Naive thymus-derived CD4-positive, alpha-beta T cell (primary cell): ENCODE results near the gene TNRC6C. TPM values are rescaled to one million over a fixed set of nuclear protein-coding genes. Genes with fewer than 3 reads are reported as not detected.
A peak's percentile ranks its signal among the peaks of the same experiment; 100 is the strongest.
"Not testable (repeated sequence)": the region's sequence is repeated elsewhere in the genome, so short reads cannot be mapped to it uniquely, and the experiment has no call there.

Source experiments
- ATAC-seq: fragments of 150-1000 bp; cut with Tn5 transposase; 2 replicates; pipeline ENCODE4 v1.10.0; 2021; ENCODE audit warnings: mild to moderate bottlenecking, moderate library complexity
- CTCF ChIA-PET: fragments of 350-600 bp; sonication (Branson Sonifier 250); formaldehyde crosslinking; loops from one replicate; lab custom pipeline; 2021; ENCODE audit warnings: antibody characterized with exemption; lab: Charles Lee
- POLR2A ChIA-PET: fragments of 350-600 bp; sonication (Branson Sonifier 250); formaldehyde crosslinking; loops from one replicate; lab custom pipeline; 2021; ENCODE audit warnings: antibody characterized with exemption, inconsistent platforms; lab: Charles Lee
- DNase-seq, 9 donors: peaks; one replicate each; pipeline versions ENCODE4 v3.0.0 to v3.0.0-alpha.2; 2020 to 2022; ENCODE audit warnings: mixed read lengths in 1 of 9
- H3K27ac ChIP-seq: one replicate; pipeline ENCODE4 v1.7.0; 2013; ENCODE audit warnings: mild to moderate bottlenecking, low read depth, low read length, moderate library complexity
- H3K27me3 ChIP-seq, 2 donors: one replicate each; pipeline ENCODE4 v1.7.0; 2013; ENCODE audit warnings: low read length in 2 of 2, mild to moderate bottlenecking in 2 of 2, moderate library complexity in 2 of 2; ENCODE audit not compliant: control insufficient read depth in 2 of 2, insufficient read depth in 2 of 2
- H3K36me3 ChIP-seq, 3 experiments: 1 replicate in 2 of 3; 2 replicates in 1 of 3; pipeline ENCODE4 v1.7.0; 2013; ENCODE audit warnings: low read length in 3 of 3, mild to moderate bottlenecking in 3 of 3, moderate library complexity in 1 of 3; ENCODE audit not compliant: insufficient read depth in 3 of 3, control insufficient read depth in 2 of 3
- H3K4me1 ChIP-seq, 2 donors: one replicate each; pipeline ENCODE4 v1.7.0; 2013; ENCODE audit warnings: low read length in 2 of 2, mild to moderate bottlenecking in 2 of 2, moderate library complexity in 1 of 2; ENCODE audit not compliant: control insufficient read depth in 2 of 2, insufficient read depth in 2 of 2
- H3K4me3 ChIP-seq: 2 replicates; pipeline ENCODE4 v1.7.0; 2013; ENCODE audit warnings: mild to moderate bottlenecking, low read length
- H3K9me3 ChIP-seq, 3 experiments: 1 replicate in 2 of 3; 2 replicates in 1 of 3; pipeline ENCODE4 v1.7.0; 2013; ENCODE audit warnings: low read length in 3 of 3; ENCODE audit not compliant: control insufficient read depth in 2 of 3
- H3K27ac Mint-ChIP-seq, 9 donors: one replicate each; pipeline ENCODE4 v1.8.0; 2020 to 2022; ENCODE audit warnings: mixed read lengths in 9 of 9, mild to moderate bottlenecking in 8 of 9, moderate library complexity in 5 of 9, inconsistent platforms in 2 of 9
- H3K27me3 Mint-ChIP-seq, 5 donors: one replicate each; pipeline ENCODE4 v1.8.0; 2021 to 2022; ENCODE audit warnings: mixed read lengths in 5 of 5, mild to moderate bottlenecking in 1 of 5
- H3K36me3 Mint-ChIP-seq, 5 donors: one replicate each; pipeline ENCODE4 v1.8.0; 2020 to 2022; ENCODE audit warnings: mixed read lengths in 5 of 5, mild to moderate bottlenecking in 3 of 5, inconsistent platforms in 1 of 5
- H3K4me1 Mint-ChIP-seq, 7 donors: one replicate each; pipeline ENCODE4 v1.8.0; 2020 to 2022; ENCODE audit warnings: mixed read lengths in 7 of 7, mild to moderate bottlenecking in 3 of 7, inconsistent platforms in 1 of 7
- H3K4me3 Mint-ChIP-seq, 10 donors: one replicate each; pipeline ENCODE4 v1.8.0; 2020 to 2022; ENCODE audit warnings: mild to moderate bottlenecking in 10 of 10, mixed read lengths in 10 of 10, moderate library complexity in 6 of 10, inconsistent platforms in 2 of 10
- H3K9me3 Mint-ChIP-seq, 11 donors: one replicate each; pipeline ENCODE4 v1.8.0; 2020 to 2022; ENCODE audit warnings: mixed read lengths in 11 of 11, mild to moderate bottlenecking in 4 of 11, inconsistent platforms in 1 of 11, moderate library complexity in 1 of 11
- intact Hi-C, 2 donors: fragments of 100-400 bp; cut with micrococcal nuclease; formaldehyde crosslinking; loops; one replicate each; pipeline ENCODE4 v1.15.1; 2023
- polyA plus RNA-seq, 2 donors: library from polyadenylated mRNA; unstranded; fragments of 300-500 nt; fragmentation: Illumina TruSeq; gene quantifications; one replicate each; pipeline ENCODE4 v1.2.3, GENCODE V29; 2021
- total RNA-seq, 6 experiments: library from RNA in 5 of 6; stranded (reverse) in 5 of 6; gene quantifications; 1 replicate in 5 of 6; 2 replicates in 1 of 6; pipeline ENCODE4 v1.2.3 and lab custom pipeline; 2021 to 2026

The TNRC6C gene
- total and polyA plus RNA-seq, 7 experiments from 2014 or later, result 7.4 to 133 (median 73.4) TPM

DNA sequence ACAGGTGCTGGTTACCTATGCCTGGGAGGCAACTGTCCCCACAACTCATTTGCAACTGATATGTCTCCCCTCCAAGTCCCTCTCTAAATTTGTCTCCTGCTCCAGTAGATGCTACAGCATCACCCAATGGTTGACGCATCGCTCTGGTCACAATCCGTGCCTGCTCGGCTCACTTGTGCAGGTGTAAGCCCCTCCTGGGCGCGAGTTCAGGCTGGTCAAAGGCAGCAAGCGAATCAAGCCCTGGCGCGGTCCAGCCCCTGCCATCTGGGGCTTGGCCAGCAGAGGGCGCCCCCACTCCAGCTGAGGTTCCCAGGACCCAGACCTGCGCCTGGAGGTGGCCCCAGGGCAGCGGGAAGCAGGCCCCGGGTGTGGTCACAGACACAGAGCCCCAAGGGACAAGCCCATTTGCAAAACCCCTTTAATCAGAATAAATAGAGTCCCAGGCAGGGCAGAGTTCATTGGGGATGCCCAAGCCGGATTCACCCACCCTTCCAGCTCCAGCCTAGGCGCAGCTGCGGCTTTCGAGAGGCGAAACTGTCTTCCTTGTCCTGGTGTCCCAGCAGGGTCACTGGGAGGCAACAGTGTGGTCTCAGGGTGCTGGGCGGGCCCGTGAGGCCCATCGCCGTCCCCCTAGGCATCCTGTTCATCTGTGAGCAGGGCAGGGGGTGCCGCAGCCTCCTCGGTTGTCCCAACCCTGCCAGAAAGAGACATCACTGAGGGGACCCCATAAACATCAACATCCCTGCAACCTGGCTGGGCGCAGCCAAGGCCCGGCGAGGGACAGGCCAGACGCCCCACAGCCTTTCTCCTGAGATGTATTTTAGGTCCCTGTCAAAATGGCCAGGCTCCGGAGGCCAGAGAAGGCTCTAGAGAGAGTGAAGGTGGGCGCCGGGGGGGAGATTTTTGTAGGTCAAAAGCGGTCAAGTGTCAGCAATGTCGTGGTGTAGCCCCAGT, 154.3 kb downstream of the TNRC6C start:
- peak; percentile 85 for ATAC-seq
- peak; percentile 57 to 89 (median 73) for DNase-seq
- CTCF ChIA-PET, result interaction anchor here (1.2 to 4.6 kb wide), 7 partner anchors 10 to 67 kb away, joined by 3 to 39 read pairs (median 4); no protein-coding TSS in a partner anchor
- POLR2A ChIA-PET, result interaction anchor here (1.3 to 12.0 kb wide), 4 partner anchors 20 to 139 kb away, joined by 4 to 463 read pairs (median 16); partner anchors contain the start of genes TMC6 and TMC8
- no peaks in the 10 kb centered on the region for H3K27me3 Mint-ChIP-seq
- Histone ChIP-seq H3K36me3 (peaks cover 19 to 93% (median 31%) of the 10 kb centered on the region in 3 experiments), H3K27me3 (no peaks in the 10 kb centered on the region), H3K4me1 (peaks cover 21 to 37% of the 10 kb centered on the region in 2 donors), H3K9me3 (no peaks in the 10 kb centered on the region), H3K4me3 (no peak overlapping the region), H3K27ac (peak overlapping the region; percentile 43)
- H3K27ac Mint-ChIP-seq, result peak overlapping the region; percentile 65 to 95 (median 84)
- H3K4me3 Mint-ChIP-seq, result peak overlapping the region in 8 of 10 donors; percentile 11 to 71 (median 60)
- H3K36me3 Mint-ChIP-seq, result peaks cover 3 to 32% (median 20%) of the 10 kb centered on the region in 5 donors
- H3K4me1 Mint-ChIP-seq, result peaks cover 34 to 64% (median 47%) of the 10 kb centered on the region in 7 donors
- intact Hi-C loops, result loop anchor here (1.0 to 5.0 kb wide), 5 partner anchors 22 to 140 kb away; no protein-coding TSS in a partner anchor
- peaks cover 0 to 15% (median 0%) of the 10 kb centered on the region in 11 donors for H3K9me3 Mint-ChIP-seq

DNA sequence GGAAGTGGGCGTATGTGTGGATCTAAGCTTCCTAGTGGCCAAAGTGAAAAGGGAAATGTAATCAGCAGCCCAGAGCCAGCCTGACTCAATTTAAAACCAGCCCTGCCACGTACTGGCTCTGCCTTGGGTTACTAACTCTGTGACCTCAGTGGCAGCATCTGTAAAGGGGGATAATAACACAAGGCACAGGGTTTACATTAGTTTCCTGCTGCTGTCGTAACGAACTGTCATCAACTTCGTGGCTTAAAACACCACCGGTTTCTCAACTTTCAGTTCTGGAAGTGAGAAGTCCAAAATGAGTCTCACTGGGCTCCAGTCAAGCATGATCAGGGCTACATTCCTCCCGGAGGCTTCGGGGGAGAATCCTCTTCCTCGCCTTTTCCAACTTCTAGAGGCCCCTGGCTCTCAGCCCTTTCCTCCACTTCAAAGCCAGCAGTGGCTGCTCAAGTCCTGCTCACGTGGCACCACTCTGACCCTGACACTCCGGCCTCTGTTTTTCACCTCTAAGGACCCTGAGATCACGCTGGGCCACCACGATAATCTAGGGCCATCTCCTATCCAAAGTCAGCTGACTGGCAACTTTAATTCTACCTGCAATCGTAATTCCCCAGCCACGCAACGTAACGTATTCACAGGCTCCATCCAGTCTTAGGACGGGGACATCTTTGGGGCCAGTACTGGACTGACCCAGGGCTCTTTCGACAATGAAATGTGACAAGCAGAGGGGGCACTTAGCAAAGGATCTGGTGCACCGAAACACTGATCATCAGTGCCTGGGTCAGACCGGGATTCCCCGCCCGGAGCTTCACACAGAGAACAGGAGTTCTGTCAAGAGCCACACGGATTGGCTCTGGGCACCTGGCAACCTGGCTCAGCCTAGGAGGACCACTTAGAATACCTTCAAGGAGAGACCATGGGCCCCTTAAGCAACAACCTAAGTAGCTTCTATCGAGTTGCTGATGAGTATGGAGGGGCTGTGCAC, 155.6 kb downstream of the TNRC6C start:
- peaks cover 3 to 31% (median 20%) of the 10 kb centered on the region in 5 donors for H3K36me3 Mint-ChIP-seq
- ChIA-PET POLR2A (interaction anchor here (0.6 to 12.0 kb wide), 9 partner anchors 18 to 1381 kb away, joined by 3 to 463 read pairs (median 6); partner anchors contain the start of genes TMC6 and TMC8), CTCF (interaction anchor here (0.6 to 4.6 kb wide), 8 partner anchors 8 to 778 kb away, joined by 3 to 39 read pairs (median 4); partner anchors contain the start of gene TMC8)
- Histone ChIP-seq H3K4me3 (no peak overlapping the region), H3K36me3 (peaks cover 19 to 95% (median 31%) of the 10 kb centered on the region in 3 experiments), H3K27ac (peak overlapping the region; percentile 43), H3K4me1 (peaks cover 21 to 41% of the 10 kb centered on the region in 2 donors), H3K27me3 (no peaks in the 10 kb centered on the region), H3K9me3 (no peaks in the 10 kb centered on the region)
- peak overlapping the region; percentile 65 to 95 (median 84) for H3K27ac Mint-ChIP-seq
- H3K4me1 Mint-ChIP-seq, result peaks cover 30 to 61% (median 44%) of the 10 kb centered on the region in 7 donors
- DNase-seq (peak in 2 of 9 donors; percentile 9 to 37), ATAC-seq (peak; percentile 50)
- no peaks in the 10 kb centered on the region for H3K27me3 Mint-ChIP-seq
- intact Hi-C loops, result loop anchor here in 1 of 2 donors (2.0 to 5.0 kb wide), 2 partner anchors 63 to 138 kb away; no protein-coding TSS in a partner anchor
- peaks cover 0 to 15% (median 0%) of the 10 kb centered on the region in 11 donors for H3K9me3 Mint-ChIP-seq
- peak overlapping the region in 8 of 10 donors; percentile 19 to 62 (median 30) for H3K4me3 Mint-ChIP-seq

DNA sequence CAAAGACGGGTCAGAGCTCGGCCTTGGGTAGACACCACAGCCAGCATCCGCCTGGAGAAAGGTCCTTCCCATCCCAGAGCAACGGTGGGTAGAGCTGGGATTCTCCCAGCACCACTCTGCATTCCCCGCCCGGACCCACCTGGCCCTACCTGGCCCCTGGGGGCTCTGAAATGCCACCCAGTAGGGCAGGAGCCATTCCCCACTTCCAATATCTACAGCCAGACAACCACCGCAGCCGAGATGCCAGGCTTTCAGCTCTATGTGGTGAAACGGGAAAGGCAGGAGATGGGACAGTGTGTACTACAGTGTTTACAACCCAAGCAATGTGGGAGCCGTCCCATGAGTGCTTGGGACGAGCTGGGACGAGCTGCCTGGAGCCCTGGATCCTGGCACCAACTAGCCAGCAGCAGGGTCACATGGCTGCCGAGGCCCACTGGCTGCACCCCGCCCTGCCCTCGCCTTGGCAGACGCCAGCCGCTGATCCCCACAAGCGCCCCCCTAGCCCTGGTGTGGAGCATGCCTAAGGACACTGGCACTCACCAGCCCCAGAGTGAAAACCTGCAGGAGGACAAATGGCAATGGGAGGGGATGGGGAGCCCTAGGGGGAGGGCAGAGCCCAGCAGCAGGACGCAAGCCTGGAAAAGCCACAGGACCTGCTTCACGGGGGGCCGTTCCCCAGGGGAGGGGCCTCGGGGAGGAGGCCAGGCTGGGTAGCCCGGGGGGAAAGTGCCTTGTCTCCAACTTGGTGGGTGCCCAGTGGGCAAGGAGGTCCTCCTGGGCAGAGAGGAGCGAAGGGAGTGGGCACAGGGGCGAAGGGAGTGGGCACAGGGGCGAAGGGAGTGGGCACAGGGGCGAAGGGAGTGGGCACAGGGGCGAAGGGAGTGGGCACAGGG, 156.6 kb downstream of the TNRC6C start:
- Mint-ChIP-seq H3K4me3 (peak overlapping the region in 2 of 10 donors; percentile 25 to 37), H3K27me3 (no peaks in the 10 kb centered on the region), H3K36me3 (peaks cover 3 to 30% (median 20%) of the 10 kb centered on the region in 5 donors), H3K4me1 (peaks cover 32 to 63% (median 44%) of the 10 kb centered on the region in 7 donors), H3K27ac (peak overlapping the region; percentile 65 to 94 (median 83)), H3K9me3 (peaks cover 0 to 15% (median 0%) of the 10 kb centered on the region in 11 donors)
- ChIA-PET POLR2A (interaction anchor here (0.7 to 12.0 kb wide), 6 partner anchors 17 to 1382 kb away, joined by 3 to 463 read pairs (median 5); partner anchors contain the start of genes TMC6 and TMC8), CTCF (interaction anchor here (0.6 to 3.2 kb wide), 8 partner anchors 7 to 779 kb away, joined by 3 to 39 read pairs (median 4); no protein-coding TSS in a partner anchor)
- Histone ChIP-seq H3K27ac (peak overlapping the region; percentile 10), H3K4me3 (no peak overlapping the region), H3K9me3 (no peaks in the 10 kb centered on the region), H3K36me3 (peaks cover 19 to 92% (median 33%) of the 10 kb centered on the region in 3 experiments), H3K27me3 (no peaks in the 10 kb centered on the region), H3K4me1 (peaks cover 21 to 46% of the 10 kb centered on the region in 2 donors)
- ATAC-seq (no peak), DNase-seq (peak in 2 of 9 donors; percentile 10 to 13)
- intact Hi-C loops, result loop anchor here in 1 of 2 donors (5.0 kb wide), 1 partner anchor 137 kb away; no protein-coding TSS in a partner anchor

GRCh38 chr17:78115803-78116202, 157.3 kb downstream of the TNRC6C start:
- intact Hi-C loops, H3K4me3 ChIP-seq, ATAC-seq, H3K27me3 ChIP-seq, H3K9me3 ChIP-seq, H3K4me3 Mint-ChIP-seq, H3K27ac ChIP-seq, H3K27me3 Mint-ChIP-seq: not testable (repeated sequence)
- peak in 3 of 9 donors; percentile 6 to 14 (median 10) for DNase-seq
- ChIA-PET POLR2A (interaction anchor here (0.6 to 12.0 kb wide), 5 partner anchors 17 to 246 kb away, joined by 3 to 463 read pairs (median 4); partner anchors contain the start of genes TMC6 and TMC8), CTCF (interaction anchor here (0.6 to 1.7 kb wide), 7 partner anchors 14 to 141 kb away, joined by 3 to 5 read pairs (median 3); partner anchors contain the start of gene TMC8)
- Mint-ChIP-seq H3K36me3 (peaks cover 3 to 33% (median 16%) of the 10 kb centered on the region in 5 donors), H3K27ac (peak overlapping the region in 1 of 9 donors; percentile 65), H3K9me3 (peaks cover 0 to 13% (median 0%) of the 10 kb centered on the region in 11 donors), H3K4me1 (peaks cover 32 to 64% (median 43%) of the 10 kb centered on the region in 7 donors)
- Histone ChIP-seq H3K4me1 (peaks cover 27 to 53% of the 10 kb centered on the region in 2 donors), H3K36me3 (peaks cover 21 to 92% (median 39%) of the 10 kb centered on the region in 3 experiments)

GRCh38 chr17:78116411-78116810, 157.9 kb downstream of the TNRC6C start:
- no peaks in the 10 kb centered on the region for H3K27me3 Mint-ChIP-seq
- H3K36me3 Mint-ChIP-seq, result peaks cover 3 to 37% (median 15%) of the 10 kb centered on the region in 5 donors
- H3K27ac Mint-ChIP-seq, result peak overlapping the region in 2 of 9 donors; percentile 65 to 75

More at GRCh38 chr17:78116411-78116810, 157.9 kb downstream of the TNRC6C start:
- Mint-ChIP-seq H3K9me3 (peaks cover 0 to 10% (median 0%) of the 10 kb centered on the region in 11 donors), H3K4me1 (peaks cover 36 to 66% (median 43%) of the 10 kb centered on the region in 7 donors), H3K4me3 (peak overlapping the region in 1 of 10 donors; percentile 77)
- Histone ChIP-seq H3K27me3 (no peaks in the 10 kb centered on the region), H3K36me3 (peaks cover 19 to 90% (median 36%) of the 10 kb centered on the region in 3 experiments), H3K4me3 (no peak overlapping the region), H3K4me1 (peaks cover 33 to 52% of the 10 kb centered on the region in 2 donors), H3K27ac (no peak overlapping the region), H3K9me3 (no peaks in the 10 kb centered on the region)
- DNase-seq, result peak in 1 of 9 donors; percentile 4
- CTCF ChIA-PET, result interaction anchor here (0.7 to 1.7 kb wide), 6 partner anchors 14 to 644 kb away, joined by 3 to 5 read pairs (median 4); partner anchors contain the start of gene TMC8
- no peak for ATAC-seq
- POLR2A ChIA-PET, result interaction anchor here (0.6 to 12.0 kb wide), 6 partner anchors 16 to 246 kb away, joined by 3 to 463 read pairs (median 4); partner anchors contain the start of genes TMC6 and TMC8
- intact Hi-C loops, result no loop called here
